Fibroblast of lung (primary cell): ENCODE measurements around the gene PRDM16. TPM values are rescaled to one million over a fixed set of nuclear protein-coding genes. Genes with fewer than 3 reads are reported as not detected.

Experiments
- DNase-seq, 2 donors: peaks; one replicate each; pipeline versions ENCODE4 v3.0.0 to v3.0.0-alpha.2; 2010; ENCODE audit warnings: low read depth in 2 of 2
- H2AFZ ChIP-seq: 2 replicates; pipeline ENCODE4 v1.5.1; 2012; ENCODE audit warnings: low read length, control low read depth, inconsistent platforms
- H3K27ac ChIP-seq: 2 replicates; pipeline ENCODE4 v1.5.1; 2011; ENCODE audit warnings: low read length, control low read depth; ENCODE audit not compliant: insufficient read depth
- H3K27me3 ChIP-seq: 2 replicates; pipeline ENCODE4 v1.5.1; 2011; ENCODE audit warnings: mild to moderate bottlenecking, low read length; ENCODE audit not compliant: control insufficient read depth, insufficient read depth
- H3K36me3 ChIP-seq: 2 replicates; pipeline ENCODE4 v1.5.1; 2011; ENCODE audit warnings: low read length; ENCODE audit not compliant: control insufficient read depth, insufficient read depth
- H3K4me1 ChIP-seq: 2 replicates; pipeline ENCODE4 v1.5.1; 2011; ENCODE audit warnings: low read length; ENCODE audit not compliant: control insufficient read depth, insufficient read depth; ENCODE audit errors: extremely low read depth
- H3K4me2 ChIP-seq: 2 replicates; pipeline ENCODE4 v1.5.1; 2011; ENCODE audit warnings: low read length, control low read depth; ENCODE audit not compliant: insufficient read depth; ENCODE audit errors: extremely low read depth
- H3K4me3 ChIP-seq, 4 experiments: fragments of 200-600 bp in 1 of 4; sonication (generic) in 1 of 4; replicated peaks in 1 of 4; 2 replicates each; pipeline ENCODE4 v1.5.1; 2011 to 2016; ENCODE audit warnings: low read length in 4 of 4, low read depth in 3 of 4, mild to moderate bottlenecking in 3 of 4, control low read depth in 2 of 4, inconsistent platforms in 1 of 4, mixed read lengths in 1 of 4; ENCODE audit not compliant: insufficient read depth in 1 of 4; ENCODE audit errors: control extremely low read depth in 1 of 4
- H3K79me2 ChIP-seq: 2 replicates; pipeline ENCODE4 v1.5.1; 2012; ENCODE audit warnings: mild to moderate bottlenecking, low read length, inconsistent platforms; ENCODE audit not compliant: control insufficient read depth, insufficient read depth
- H3K9ac ChIP-seq: 2 replicates; pipeline ENCODE4 v1.5.1; 2011; ENCODE audit warnings: mild to moderate bottlenecking, low read length, control low read depth; ENCODE audit not compliant: insufficient read depth
- H3K9me3 ChIP-seq: 2 replicates; pipeline ENCODE4 v1.5.1; 2012; ENCODE audit warnings: low read depth, low read length; ENCODE audit not compliant: control insufficient read depth, insufficient read depth
- H4K20me1 ChIP-seq: 2 replicates; pipeline ENCODE4 v1.5.1; 2011; ENCODE audit warnings: low read length; ENCODE audit not compliant: control insufficient read depth, insufficient read depth; ENCODE audit errors: extremely low read depth
- CTCF ChIP-seq, 2 donors: IDR thresholded peaks in 1 of 2; conservative IDR thresholded peaks in 1 of 2; 1 replicate in 1 of 2; 2 replicates in 1 of 2; pipeline ENCODE4 v1.5.1; 2011 to 2012; ENCODE audit warnings: low read length in 2 of 2, control low read depth in 1 of 2, inconsistent platforms in 1 of 2, low read depth in 1 of 2, mild to moderate bottlenecking in 1 of 2
- EZH2 ChIP-seq: IDR thresholded peaks from 2 replicates; pipeline ENCODE4 v1.5.1; 2012; ENCODE audit warnings: low read length, control low read depth, mild to moderate bottlenecking; ENCODE audit errors: missing control alignments
- polyA plus RNA-seq, 2 donors: library from polyadenylated mRNA; depleted of rRNA in 1 of 2; stranded (reverse) in 1 of 2; unstranded in 1 of 2; fragments of >200 nt; gene quantifications; 2 replicates each; pipeline ENCODE4 v1.2.1, GENCODE V29; 2011 to 2012; ENCODE audit warnings: missing spikeins in 1 of 2
- total RNA-seq: library from RNA; depleted of rRNA; stranded (reverse); fragments of >200 nt; gene quantifications from 2 replicates; pipeline ENCODE4 v1.2.1, GENCODE V29; 2014

The PRDM16 gene
- total and polyA plus RNA-seq, 2 donors (not counting 1 experiment from before 2014, with no cell fraction given), result 0.30 to 1.8 TPM

GRCh38 chr1:3069491-3070308 is 697 bp downstream of the PRDM16 start:
- H3K27me3 ChIP-seq, result peaks cover 17% of the 10 kb centered on the region
- TF ChIP-seq EZH2 (no peak), CTCF (conservative IDR thresholded peaks at IDR 0.05 in 1 of 2, IDR thresholded peaks at IDR 0.05 in 1 of 2; ENCODE audit: low read depth in 1 of 2, low read length in 2 of 2) (peak; percentile 24 to 45)
- no peaks in the 10 kb centered on the region for H3K4me1 ChIP-seq
- DNase-seq, result peak; percentile 75
- H3K9me3 ChIP-seq, result no peaks in the 10 kb centered on the region
- H3K4me2 ChIP-seq, result peak overlapping the region; percentile 40
- no peaks in the 10 kb centered on the region for H3K79me2 ChIP-seq
- no peak overlapping the region for H3K9ac ChIP-seq
- H3K27ac ChIP-seq, result no peak overlapping the region
- H3K36me3 ChIP-seq, result no peaks in the 10 kb centered on the region
- peak overlapping the region; percentile 1 to 64 (median 34) for H3K4me3 ChIP-seq
- H2AFZ ChIP-seq, result no peak overlapping the region
- no peaks in the 10 kb centered on the region for H4K20me1 ChIP-seq

GRCh38 chr1:3070309-3070643 is 1.3 kb downstream of the PRDM16 start:
- Histone ChIP-seq H3K36me3 (no peaks in the 10 kb centered on the region), H2AFZ (no peak overlapping the region), H3K4me1 (no peaks in the 10 kb centered on the region), H3K27ac (no peak overlapping the region), H3K4me3 (peak overlapping the region in 2 of 4 experiments; percentile 32 to 64), H3K9me3 (no peaks in the 10 kb centered on the region), H3K4me2 (peak overlapping the region; percentile 25), H4K20me1 (no peaks in the 10 kb centered on the region), H3K9ac (no peak overlapping the region), H3K79me2 (no peaks in the 10 kb centered on the region), H3K27me3 (peaks cover 13% of the 10 kb centered on the region)
- DNase-seq, result peak in 1 of 2 donors; percentile 14
- TF ChIP-seq EZH2 (no peak), CTCF (conservative IDR thresholded peaks at IDR 0.05 in 1 of 2, IDR thresholded peaks at IDR 0.05 in 1 of 2; ENCODE audit: low read depth in 1 of 2, low read length in 2 of 2) (no peak)

GRCh38 chr1:3070644-3071564 is 1.9 kb downstream of the PRDM16 start:
- Histone ChIP-seq H4K20me1 (no peaks in the 10 kb centered on the region), H2AFZ (no peak overlapping the region), H3K4me2 (peak overlapping the region; percentile 25), H3K27me3 (peaks cover 13% of the 10 kb centered on the region), H3K79me2 (no peaks in the 10 kb centered on the region), H3K9ac (no peak overlapping the region), H3K4me1 (no peaks in the 10 kb centered on the region), H3K36me3 (no peaks in the 10 kb centered on the region), H3K9me3 (no peaks in the 10 kb centered on the region), H3K27ac (no peak overlapping the region), H3K4me3 (peak overlapping the region in 1 of 4 experiments; percentile 37)
- TF ChIP-seq CTCF (conservative IDR thresholded peaks at IDR 0.05 in 1 of 2, IDR thresholded peaks at IDR 0.05 in 1 of 2; ENCODE audit: low read depth in 1 of 2, low read length in 2 of 2), result no peak
- TF ChIP-seq EZH2, result no peak
- peak in 1 of 2 donors; percentile 29 for DNase-seq
